K562 (cell line): ENCODE data around the gene MTG2. TPM values are rescaled to one million over a fixed set of nuclear protein-coding genes. Genes with fewer than 3 reads are reported as not detected.

Experiments used
- ATAC-seq: fragments of 200-7000 bp; cut with Tn5 transposase; 3 replicates; pipeline ENCODE4 v1.9.1; 2020; ENCODE audit warnings: moderate library complexity
- BruUV-seq: library from RNA; stranded (reverse); fragments of 400-500 nt; replicated peaks from 2 replicates; lab custom pipeline; 2021; lab: Mats Ljungman, UMichigan
- CTCF ChIA-PET: fragments of 300-600 bp; formaldehyde crosslinking; extraction: SDS; loops from one replicate; lab custom pipeline; 2021; ENCODE audit warnings: low intra/inter-chr PET ratio; lab: Yijun Ruan, JAX
- POLR2A ChIA-PET: fragments of 300-600, 350-650 bp; sonication (Branson Sonifier 250); formaldehyde crosslinking; extraction: SDS; loops from one replicate; lab custom pipeline; 2021; ENCODE audit warnings: antibody characterized with exemption, inconsistent platforms; lab: Yijun Ruan, JAX
- DNase-seq, 4 experiments: peaks; one replicate each; pipeline versions ENCODE4 v3.0.0 to v3.0.0-alpha.2; 2011 to 2018; ENCODE audit warnings: low spot score in 3 of 4, mixed read lengths in 3 of 4; ENCODE audit errors: extremely low read depth in 1 of 4
- FAIRE-seq: peaks from 2 replicates; lab custom pipeline; 2011; peaks lifted over from hg19 to GRCh38; lab: Jason Lieb, UNC
- H2AFZ ChIP-seq: 2 replicates; pipeline ENCODE4 v1.6.0; 2011; ENCODE audit warnings: low read depth, low read length, control low read depth, inconsistent platforms
- H3K27ac ChIP-seq: fragments of 200-600 bp; 3 replicates; pipeline ENCODE4 v1.8.0; 2011; ENCODE audit warnings: low read depth, mild to moderate bottlenecking, control low read depth, inconsistent platforms, low read length, moderate library complexity, mixed read lengths; ENCODE audit errors: extremely low read depth
- H3K27me3 ChIP-seq, 2 experiments: fragments of 300-600 bp in 1 of 2; 2 replicates in 1 of 2; 3 replicates in 1 of 2; pipeline versions ENCODE4 v1.6.0 to v1.8.0; 2011; ENCODE audit warnings: inconsistent platforms in 2 of 2, low read length in 2 of 2, mild to moderate bottlenecking in 1 of 2, mixed read lengths in 1 of 2, moderate library complexity in 1 of 2; ENCODE audit not compliant: control insufficient read depth in 2 of 2, insufficient read depth in 2 of 2
- H3K36me3 ChIP-seq: fragments of 300-600 bp; 3 replicates; pipeline ENCODE4 v1.8.0; 2011; ENCODE audit warnings: mild to moderate bottlenecking, low read length, inconsistent platforms; ENCODE audit not compliant: control insufficient read depth, insufficient read depth
- H3K4me1 ChIP-seq, 2 experiments: fragments of 200-600 bp in 1 of 2; replicated peaks in 1 of 2; 2 replicates in 1 of 2; 3 replicates in 1 of 2; pipeline versions ENCODE4 v1.5.1 to v1.8.0; 2011; ENCODE audit warnings: inconsistent platforms in 2 of 2, low read length in 2 of 2, mild to moderate bottlenecking in 1 of 2, mixed read lengths in 1 of 2, moderate library complexity in 1 of 2; ENCODE audit not compliant: control insufficient read depth in 2 of 2, insufficient read depth in 2 of 2
- H3K4me2 ChIP-seq: 2 replicates; pipeline ENCODE4 v1.6.1; 2011; ENCODE audit warnings: low read length, control low read depth, inconsistent platforms, mixed read lengths; ENCODE audit not compliant: insufficient read depth
- H3K4me3 ChIP-seq: fragments of 200-600 bp; sonication (generic), shearing (Covaris generic); 2 replicates; pipeline ENCODE4 v1.5.1; 2016; ENCODE audit warnings: control low read depth, inconsistent platforms
- H3K79me2 ChIP-seq: fragments of 200-600 bp; 3 replicates; pipeline ENCODE4 v1.8.0; 2011; ENCODE audit warnings: low read length, inconsistent platforms; ENCODE audit not compliant: control insufficient read depth, insufficient read depth
- H3K9ac ChIP-seq, 2 experiments: 2 replicates each; pipeline versions ENCODE4 v1.6.0 to v1.6.1; 2011; ENCODE audit warnings: low read depth in 2 of 2, low read length in 2 of 2, control low read depth in 1 of 2, inconsistent platforms in 1 of 2, mild to moderate bottlenecking in 1 of 2, mixed read lengths in 1 of 2; ENCODE audit not compliant: insufficient read depth in 1 of 2
- H3K9me1 ChIP-seq: one replicate; pipeline ENCODE4 v1.6.0; 2011; ENCODE audit warnings: inconsistent platforms, mild to moderate bottlenecking, low read length, moderate library complexity; ENCODE audit not compliant: control insufficient read depth, insufficient read depth
- H3K9me3 ChIP-seq: replicated peaks from 2 replicates; pipeline ENCODE4 v1.5.1; 2011; ENCODE audit warnings: low read depth, low read length, inconsistent platforms; ENCODE audit not compliant: control insufficient read depth, insufficient read depth
- H4K20me1 ChIP-seq: replicated peaks from 2 replicates; pipeline ENCODE4 v1.6.1; 2011; ENCODE audit warnings: low read length, inconsistent platforms, mixed read lengths; ENCODE audit not compliant: control insufficient read depth, insufficient read depth
- CEBPB ChIP-seq: fragments of 450-650 bp; IDR thresholded peaks from 2 replicates; pipeline ENCODE4 v1.6.1; 2016; ENCODE audit warnings: missing genetic modification characterization, missing compliant biosample characterization
- CUX1 ChIP-seq: fragments of 200-800 bp; sonication (Bioruptor generic); IDR thresholded peaks from 2 replicates; pipeline ENCODE4 v1.6.1; 2016; ENCODE audit warnings: missing genetic modification characterization, missing compliant biosample characterization
- HDAC2 ChIP-seq: fragments of 450-650 bp; IDR thresholded peaks from 2 replicates; pipeline ENCODE4 v1.6.1; 2016; ENCODE audit warnings: mild to moderate bottlenecking
- IRF1 ChIP-seq: sonication (generic); formaldehyde crosslinking; IDR thresholded peaks from 2 replicates; pipeline ENCODE4 v1.8.0; 2022; ENCODE audit warnings: missing genetic modification reagents, mild to moderate bottlenecking, borderline replicate concordance
- KDM5B ChIP-seq: fragments of 200-600 bp; sonication (generic); IDR thresholded peaks from 2 replicates; pipeline ENCODE4 v1.6.1; 2012; ENCODE audit warnings: low read depth, mild to moderate bottlenecking, moderate library complexity, low read length, control low read depth, inconsistent platforms; ENCODE audit not compliant: insufficient replicate concordance
- KLF13 ChIP-seq: fragments of 450-650 bp; IDR thresholded peaks from 2 replicates; pipeline ENCODE4 v1.6.1; 2016; ENCODE audit warnings: missing genetic modification characterization, low read depth, mild to moderate bottlenecking, missing compliant biosample characterization, moderate library complexity, borderline replicate concordance
- RBM25 ChIP-seq: fragments of 200-400 bp; formaldehyde crosslinking; IDR thresholded peaks from 2 replicates; pipeline ENCODE4 v1.6.1; 2018; ENCODE audit warnings: low read length, low read depth, moderate library complexity; ENCODE audit not compliant: severe bottlenecking
- RFX7 ChIP-seq: fragments of 250-450 bp; sonication (Bioruptor Pico); IDR thresholded peaks from 2 replicates; pipeline ENCODE4 v1.5.1; 2021; ENCODE audit warnings: mild to moderate bottlenecking
- ZFP36 ChIP-seq: fragments of 150-350 bp; IDR thresholded peaks from 2 replicates; pipeline ENCODE4 v1.6.1; 2018; ENCODE audit warnings: low read length, low read depth; ENCODE audit not compliant: partially characterized antibody
- ZNF133 ChIP-seq: fragments of 250-450 bp; sonication (Bioruptor Pico); IDR thresholded peaks from 2 replicates; pipeline ENCODE4 v1.4.0; 2020; ENCODE audit warnings: mild to moderate bottlenecking
- ZNF277 ChIP-seq: fragments of 250-450 bp; sonication (Bioruptor Pico); IDR thresholded peaks from 2 replicates; pipeline ENCODE4 v1.8.0; 2022; ENCODE audit warnings: inconsistent platforms, mild to moderate bottlenecking, moderate library complexity, borderline replicate concordance
- ZNF668 ChIP-seq: fragments of 250-450 bp; sonication (Bioruptor Pico); IDR thresholded peaks from 2 replicates; pipeline ENCODE4 v1.8.0; 2022; ENCODE audit warnings: mild to moderate bottlenecking, inconsistent platforms
- ZNF696 ChIP-seq: fragments of 250-450 bp; sonication (Bioruptor Pico); conservative IDR thresholded peaks from 2 replicates; pipeline ENCODE4 v1.4.0; 2020; ENCODE audit warnings: mild to moderate bottlenecking, moderate library complexity
- ZNF717 ChIP-seq: fragments of 250-450 bp; sonication (Bioruptor Pico); IDR thresholded peaks from 2 replicates; pipeline ENCODE4 v1.5.0; 2021
- WGBS: fragments of 100-300 bp; shearing (Covaris generic); methylation state at CpG from one replicate; pipeline ENCODE4 v1.1.6; 2016; ENCODE audit warnings: low coverage, mixed read lengths; ENCODE audit not compliant: insufficient coverage; ENCODE audit errors: missing lambda C conversion rate; 5-methylcytosine and 5-hydroxymethylcytosine counted together
- in situ Hi-C: fragments of 300-500 bp; cut with MboI; formaldehyde crosslinking; loops from 4 replicates; pipeline ENCODE4 v1.15.0; 2018; ENCODE audit warnings: inconsistent platforms, mixed read lengths
- intact Hi-C: fragments of 100-400 bp; cut with micrococcal nuclease; formaldehyde crosslinking; loops from 2 replicates; pipeline ENCODE4 v1.14.2; 2022
- polyA plus RNA-seq, 8 experiments: library from polyadenylated mRNA; depleted of rRNA in 4 of 8; stranded (reverse) in 5 of 8; unstranded in 3 of 8; fragments of >200 nt; fragmentation: Nextera tagmentation in 2 of 8; fragmentation: Illumina TruSeq in 1 of 8; extraction: Ambion mirVana in 2 of 8; extraction: Trizol in 1 of 8; gene quantifications; 2 replicates each; pipeline versions ENCODE4 v1.2.1 to v1.2.3, GENCODE V29; 2011 to 2014; ENCODE audit warnings: inconsistent platforms in 1 of 8, missing spikeins in 1 of 8
- total RNA-seq, 7 experiments: library from RNA; depleted of rRNA in 6 of 7; stranded (reverse); fragments of >200 nt in 6 of 7; fragmentation: Illumina TruSeq in 2 of 7; extraction: Trizol in 2 of 7; gene quantifications; 2 replicates each; pipeline versions ENCODE4 v1.2.1 to v1.2.3, GENCODE V29; 2011 to 2021; ENCODE audit warnings: low replicate concordance in 1 of 7

The MTG2 gene
- total and polyA plus RNA-seq, 9 of the 15 experiments (the other 6 are each of a cell fraction or from before 2014, with no cell fraction given) = 8.7 to 67.5 (median 44.5) TPM

- H3K9me1 ChIP-seq = peaks cover 11% of the 10 kb centered on the region
- no TSS peak for BruUV-seq
- no peaks in the 10 kb centered on the region for H3K27me3 ChIP-seq
- H3K4me3 ChIP-seq = no peak overlapping the region
- H3K9ac ChIP-seq = no peak overlapping the region
- H3K79me2 ChIP-seq = peaks cover 41% of the 10 kb centered on the region
- in situ Hi-C loops (no loop called here), intact Hi-C loops (no loop called here)
- peaks cover 10 to 58% of the 10 kb centered on the region in 2 experiments; a peak in 4 of 5 replicates for H3K4me1 ChIP-seq
- DNase-seq (no peak), FAIRE-seq (peak; percentile 42), ATAC-seq (no peak)
- CTCF ChIA-PET = no interaction called here
- H3K4me2 ChIP-seq = 0 out of 2 replicates have a peak overlapping the region, but pooled peaks have one; percentile 84
- H3K36me3 ChIP-seq = peaks cover 18% of the 10 kb centered on the region; the same call in 2 of the 3 replicates
- H2AFZ ChIP-seq = no peak overlapping the region
- POLR2A ChIA-PET = interaction anchor here (0.7 kb wide), 1 partner anchor 70 kb away, joined by 3 read pairs; no protein-coding TSS in a partner anchor
- H3K9me3 ChIP-seq = no peaks in the 10 kb centered on the region
- WGBS = 85% methylated on average over 13 of the region's 13 CpGs
- peaks cover 43% of the 10 kb centered on the region for H4K20me1 ChIP-seq
- H3K27ac ChIP-seq = no peak overlapping the region
- TF ChIP-seq KDM5B (no peak), ZNF277 (CRISPR knock-in tag) (no peak), ZNF696 (CRISPR knock-in tag) (no peak), RBM25 (peak; percentile 92), ZNF717 (CRISPR knock-in tag) (no peak), ZNF668 (CRISPR knock-in tag) (no peak), IRF1 (CRISPR knock-in tag) (no peak), ZNF133 (CRISPR knock-in tag) (no peak), KLF13 (tag) (no peak), CEBPB (tag) (no peak), CUX1 (CRISPR knock-in tag) (no peak), RFX7 (CRISPR knock-in tag) (no peak), HDAC2 (0 out of 2 replicates have a peak, but pooled peaks have one; percentile 44), ZFP36 (peak; percentile 69)
Observed at GRCh38 chr20:62240020-62240685, 57.3 kb downstream of the MTG2 start.
